ENCODE data around the gene ITGAL. TPM values are rescaled to one million over a fixed set of nuclear protein-coding genes. Genes with fewer than 3 reads are reported as not detected.
"Not testable (repeated sequence)": the region's sequence is repeated elsewhere in the genome, so short reads cannot be mapped to it uniquely, and the experiment has no call there.

ITGAL gene
- total RNA-seq, 6 experiments from 2014 or later, result not detected

- H3K9me3 Mint-ChIP-seq, result no peaks in the 10 kb centered on the region
- peak overlapping the region; percentile 87 for H3K27ac Mint-ChIP-seq
- peaks cover 16% of the 10 kb centered on the region for H3K4me1 Mint-ChIP-seq (ENCODE audit: low read depth)
- DNase-seq, result peak; percentile 64
- H3K36me3 Mint-ChIP-seq (ENCODE audit: low read depth), result no peaks in the 10 kb centered on the region
- peak overlapping the region; percentile 90 for H3K4me3 Mint-ChIP-seq
- peaks cover 4% of the 10 kb centered on the region; the same call in 1 of the 2 replicates for H3K27me3 Mint-ChIP-seq (ENCODE audit: insufficient read depth)
- TF ChIP-seq CTCF (IDR thresholded peaks at IDR 0.05), result peak; percentile 65; the same call in 1 of the 2 replicates
These were observed 63.2 kb downstream of the ITGAL start for GRCh38 chr16:30535777-30536190.

- not testable (repeated sequence) for H3K9me3 Mint-ChIP-seq; H3K27ac Mint-ChIP-seq; H3K4me3 Mint-ChIP-seq; H3K27me3 Mint-ChIP-seq (ENCODE audit: insufficient read depth); H3K36me3 Mint-ChIP-seq (ENCODE audit: low read depth); DNase-seq
- peaks cover 16% of the 10 kb centered on the region for H3K4me1 Mint-ChIP-seq (ENCODE audit: low read depth)
These were observed 64.0 kb downstream of the ITGAL start for GRCh38 chr16:30536391-30537024.

GRCh38 chr16:30539000-30539964 is 66.7 kb downstream of the ITGAL start:
- H3K27ac Mint-ChIP-seq, result no peak overlapping the region
- no peaks in the 10 kb centered on the region for H3K36me3 Mint-ChIP-seq (ENCODE audit: low read depth)
- no peak for TF ChIP-seq CTCF (IDR thresholded peaks at IDR 0.05)
- peaks cover 4% of the 10 kb centered on the region; the same call in 1 of the 2 replicates for H3K27me3 Mint-ChIP-seq (ENCODE audit: insufficient read depth)
- DNase-seq, result no peak
- H3K4me3 Mint-ChIP-seq, result no peak overlapping the region
- no peaks in the 10 kb centered on the region for H3K9me3 Mint-ChIP-seq
- peaks cover 16% of the 10 kb centered on the region for H3K4me1 Mint-ChIP-seq (ENCODE audit: low read depth)

GRCh38 chr16:30539986-30540526 is 67.5 kb downstream of the ITGAL start:
- H3K27me3 Mint-ChIP-seq (ENCODE audit: insufficient read depth); H3K4me3 Mint-ChIP-seq; H3K9me3 Mint-ChIP-seq; H3K27ac Mint-ChIP-seq; DNase-seq; H3K36me3 Mint-ChIP-seq (ENCODE audit: low read depth): not testable (repeated sequence)
- peaks cover 13% of the 10 kb centered on the region for H3K4me1 Mint-ChIP-seq (ENCODE audit: low read depth)

- not testable (repeated sequence) for H3K27ac Mint-ChIP-seq; H3K9me3 Mint-ChIP-seq; H3K36me3 Mint-ChIP-seq (ENCODE audit: low read depth); H3K27me3 Mint-ChIP-seq (ENCODE audit: insufficient read depth); H3K4me3 Mint-ChIP-seq; DNase-seq; H3K4me1 Mint-ChIP-seq (ENCODE audit: low read depth)
These were observed 68.4 kb downstream of the ITGAL start for GRCh38 chr16:30540916-30541464.

GRCh38 chr16:30541502-30542329 is 69.2 kb downstream of the ITGAL start:
- Mint-ChIP-seq H3K27ac (no peak overlapping the region), H3K9me3 (no peaks in the 10 kb centered on the region), H3K36me3 (ENCODE audit: low read depth) (no peaks in the 10 kb centered on the region), H3K4me1 (ENCODE audit: low read depth) (no peaks in the 10 kb centered on the region), H3K27me3 (ENCODE audit: insufficient read depth) (peaks cover 3% of the 10 kb centered on the region), H3K4me3 (no peak overlapping the region)
- no peak for TF ChIP-seq CTCF (IDR thresholded peaks at IDR 0.05)
- DNase-seq, result peak; percentile 27
